HepG2 (cell line): ENCODE results near the gene PARP15. TPM values are rescaled to one million over a fixed set of nuclear protein-coding genes. Genes with fewer than 3 reads are reported as not detected.

ENCODE experiments used
- GLI4 ChIP-seq: sonication (generic); formaldehyde crosslinking; IDR thresholded peaks from 2 replicates; pipeline ENCODE4 v1.5.1; 2020; ENCODE audit warnings: missing genetic modification reagents, mild to moderate bottlenecking, moderate library complexity, borderline replicate concordance
- JUN ChIP-seq: sonication (generic); formaldehyde crosslinking; IDR thresholded peaks from 2 replicates; pipeline ENCODE4 v1.4.0; 2020; ENCODE audit warnings: mild to moderate bottlenecking, missing genetic modification reagents
- JUNB ChIP-seq: sonication (generic); formaldehyde crosslinking; IDR thresholded peaks from 2 replicates; pipeline ENCODE4 v1.8.0; 2022; ENCODE audit warnings: missing genetic modification reagents, mild to moderate bottlenecking, borderline replicate concordance
- LCORL ChIP-seq, 2 experiments: fragments of 450-650 bp in 1 of 2; sonication (generic) in 1 of 2; formaldehyde crosslinking in 1 of 2; IDR thresholded peaks; 2 replicates each; pipeline versions ENCODE4 v1.5.0 to v1.6.1; 2017 to 2020; ENCODE audit warnings: antibody characterized with exemption in 1 of 2, missing genetic modification reagents in 1 of 2
- MYC ChIP-seq: sonication (generic); formaldehyde crosslinking; IDR thresholded peaks from 2 replicates; pipeline ENCODE4 v1.9.0; 2021; ENCODE audit warnings: missing genetic modification reagents, borderline replicate concordance
- POLR2A ChIP-seq, 2 experiments: IDR thresholded peaks; 2 replicates each; pipeline ENCODE4 v1.6.1; 2011; ENCODE audit warnings: low read depth in 2 of 2, low read length in 2 of 2, mild to moderate bottlenecking in 1 of 2, moderate library complexity in 1 of 2; ENCODE audit not compliant: insufficient read depth in 1 of 2
- RBFOX2 ChIP-seq: fragments of 200-400 bp; formaldehyde crosslinking; IDR thresholded peaks from 2 replicates; pipeline ENCODE4 v1.6.1; 2017; ENCODE audit warnings: low read depth, mild to moderate bottlenecking, low read length
- SAP130 ChIP-seq: IDR thresholded peaks from 2 replicates; pipeline ENCODE4 v1.6.1; 2016; ENCODE audit warnings: low read depth
- ZMAT3 ChIP-seq: sonication (generic); formaldehyde crosslinking; conservative IDR thresholded peaks from 2 replicates; pipeline ENCODE4 v1.7.0; 2021; ENCODE audit warnings: missing genetic modification reagents
- ZNF317 ChIP-seq: sonication (generic); formaldehyde crosslinking; IDR thresholded peaks from 2 replicates; pipeline ENCODE4 v1.5.0; 2020; ENCODE audit warnings: mild to moderate bottlenecking, missing genetic modification reagents
- ZNF614 ChIP-seq: IDR thresholded peaks from 2 replicates; pipeline ENCODE4 v1.6.1; 2018; ENCODE audit warnings: missing biosample characterization, missing genetic modification reagents, inconsistent platforms, borderline replicate concordance
- ZNF776 ChIP-seq: sonication (generic); formaldehyde crosslinking; IDR thresholded peaks from 2 replicates; pipeline ENCODE4 v1.4.0; 2020; ENCODE audit warnings: mild to moderate bottlenecking, missing genetic modification reagents
- ZNF788 ChIP-seq: sonication (generic); formaldehyde crosslinking; IDR thresholded peaks from 2 replicates; pipeline ENCODE4 v1.5.0; 2020; ENCODE audit warnings: mild to moderate bottlenecking, missing genetic modification reagents, borderline replicate concordance
- polyA plus RNA-seq, 8 experiments: library from polyadenylated mRNA; depleted of rRNA in 3 of 8; stranded (reverse) in 7 of 8; unstranded in 1 of 8; fragments of >200 nt; fragmentation: Illumina TruSeq in 4 of 8; extraction: Trizol in 4 of 8; gene quantifications; 2 replicates each; pipeline versions ENCODE4 v1.2.1 to v1.2.3, GENCODE V29; 2011 to 2016; ENCODE audit warnings: low read depth in 4 of 8, missing spikeins in 1 of 8, mixed read lengths in 1 of 8; ENCODE audit not compliant: insufficient read depth in 1 of 8
- total RNA-seq, 5 experiments: library from RNA; depleted of rRNA; stranded (reverse); fragments of >200 nt; fragmentation: Illumina TruSeq; extraction: Trizol; gene quantifications; 2 replicates each; pipeline ENCODE4 v1.2.3, GENCODE V29; 2016; ENCODE audit warnings: low read depth in 1 of 5
- TF ChIP-seq, protein P1 (sequence below): sonication (generic); IDR thresholded peaks from 2 replicates; pipeline ENCODE4 v1.6.1; 2016; ENCODE audit warnings: low read depth, borderline replicate concordance
- TF ChIP-seq, protein P2 (sequence below): sonication (generic); formaldehyde crosslinking; IDR thresholded peaks from 2 replicates; pipeline ENCODE4 v1.8.1; 2023; ENCODE audit warnings: missing genetic modification reagents, mild to moderate bottlenecking, borderline replicate concordance
- TF ChIP-seq, protein P3 (sequence below): sonication (generic); formaldehyde crosslinking; IDR thresholded peaks from 2 replicates; pipeline ENCODE4 v1.4.0; 2020; ENCODE audit warnings: missing genetic modification reagents

Gene PARP15
- total and polyA plus RNA-seq, 2 of the 13 experiments (the other 11 are each of a cell fraction or from before 2014, with no cell fraction given) = 0.02 TPM; not detected in 1

DNA sequence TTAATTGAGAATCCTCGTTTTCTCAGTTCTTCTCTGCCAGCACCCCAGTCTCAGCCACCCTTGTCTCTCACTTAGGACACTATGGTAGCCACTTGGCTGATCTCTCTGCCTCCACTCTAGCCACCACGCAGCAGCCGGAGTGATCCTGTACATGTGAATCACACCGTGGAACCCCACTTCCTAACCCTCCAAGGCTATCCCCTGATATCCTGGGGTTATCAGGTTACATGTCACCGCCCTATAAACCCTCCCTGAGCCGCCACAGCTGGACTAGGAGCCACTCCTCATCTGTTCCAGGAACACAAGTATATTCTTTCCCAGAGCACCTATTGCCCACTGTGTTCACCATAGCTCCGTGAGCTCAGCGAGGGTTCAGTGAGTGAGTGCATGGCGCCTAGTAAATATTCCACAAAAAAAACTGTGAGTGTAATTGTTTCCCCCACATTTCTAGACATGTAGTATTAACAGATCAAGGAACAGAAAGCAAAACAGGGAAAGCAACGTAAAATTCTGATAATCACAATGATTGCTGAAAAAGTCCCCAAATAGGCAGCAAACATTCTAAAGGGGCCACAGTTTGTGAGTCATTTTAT, 102.5 kb downstream of the PARP15 start (continued):
- TF ChIP-seq, protein P1, sequence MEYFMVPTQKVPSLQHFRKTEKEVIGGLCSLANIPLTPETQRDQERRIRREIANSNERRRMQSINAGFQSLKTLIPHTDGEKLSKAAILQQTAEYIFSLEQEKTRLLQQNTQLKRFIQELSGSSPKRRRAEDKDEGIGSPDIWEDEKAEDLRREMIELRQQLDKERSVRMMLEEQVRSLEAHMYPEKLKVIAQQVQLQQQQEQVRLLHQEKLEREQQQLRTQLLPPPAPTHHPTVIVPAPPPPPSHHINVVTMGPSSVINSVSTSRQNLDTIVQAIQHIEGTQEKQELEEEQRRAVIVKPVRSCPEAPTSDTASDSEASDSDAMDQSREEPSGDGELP = peak; percentile 26; the same call in 1 of the 2 replicates
- TF ChIP-seq POLR2A (IDR thresholded peaks at IDR 0.05; ENCODE audit: insufficient read depth in 1 of 2, low read depth in 2 of 2, low read length in 2 of 2) = peak in 1 of 2 experiments; percentile 29; a peak in 1 of 4 replicates
- TF ChIP-seq JUN (CRISPR knock-in tag) = 0 out of 2 replicates have a peak, but pooled peaks have one; percentile 36
- TF ChIP-seq, protein P2, sequence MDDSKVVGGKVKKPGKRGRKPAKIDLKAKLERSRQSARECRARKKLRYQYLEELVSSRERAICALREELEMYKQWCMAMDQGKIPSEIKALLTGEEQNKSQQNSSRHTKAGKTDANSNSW (CRISPR knock-in tag) = 0 out of 2 replicates have a peak, but pooled peaks have one; percentile 59
- TF ChIP-seq RBFOX2 = no peak
- TF ChIP-seq ZMAT3 (CRISPR knock-in tag) = no peak
- 0 out of 2 replicates have a peak, but pooled peaks have one; percentile 12 for TF ChIP-seq SAP130
- TF ChIP-seq ZNF614 (CRISPR knock-in tag) = 0 out of 2 replicates have a peak, but pooled peaks have one; percentile 7
- TF ChIP-seq, protein P3, sequence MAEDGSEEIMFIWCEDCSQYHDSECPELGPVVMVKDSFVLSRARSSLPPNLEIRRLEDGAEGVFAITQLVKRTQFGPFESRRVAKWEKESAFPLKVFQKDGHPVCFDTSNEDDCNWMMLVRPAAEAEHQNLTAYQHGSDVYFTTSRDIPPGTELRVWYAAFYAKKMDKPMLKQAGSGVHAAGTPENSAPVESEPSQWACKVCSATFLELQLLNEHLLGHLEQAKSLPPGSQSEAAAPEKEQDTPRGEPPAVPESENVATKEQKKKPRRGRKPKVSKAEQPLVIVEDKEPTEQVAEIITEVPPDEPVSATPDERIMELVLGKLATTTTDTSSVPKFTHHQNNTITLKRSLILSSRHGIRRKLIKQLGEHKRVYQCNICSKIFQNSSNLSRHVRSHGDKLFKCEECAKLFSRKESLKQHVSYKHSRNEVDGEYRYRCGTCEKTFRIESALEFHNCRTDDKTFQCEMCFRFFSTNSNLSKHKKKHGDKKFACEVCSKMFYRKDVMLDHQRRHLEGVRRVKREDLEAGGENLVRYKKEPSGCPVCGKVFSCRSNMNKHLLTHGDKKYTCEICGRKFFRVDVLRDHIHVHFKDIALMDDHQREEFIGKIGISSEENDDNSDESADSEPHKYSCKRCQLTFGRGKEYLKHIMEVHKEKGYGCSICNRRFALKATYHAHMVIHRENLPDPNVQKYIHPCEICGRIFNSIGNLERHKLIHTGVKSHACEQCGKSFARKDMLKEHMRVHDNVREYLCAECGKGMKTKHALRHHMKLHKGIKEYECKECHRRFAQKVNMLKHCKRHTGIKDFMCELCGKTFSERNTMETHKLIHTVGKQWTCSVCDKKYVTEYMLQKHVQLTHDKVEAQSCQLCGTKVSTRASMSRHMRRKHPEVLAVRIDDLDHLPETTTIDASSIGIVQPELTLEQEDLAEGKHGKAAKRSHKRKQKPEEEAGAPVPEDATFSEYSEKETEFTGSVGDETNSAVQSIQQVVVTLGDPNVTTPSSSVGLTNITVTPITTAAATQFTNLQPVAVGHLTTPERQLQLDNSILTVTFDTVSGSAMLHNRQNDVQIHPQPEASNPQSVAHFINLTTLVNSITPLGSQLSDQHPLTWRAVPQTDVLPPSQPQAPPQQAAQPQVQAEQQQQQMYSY (CRISPR knock-in tag) = no peak
- no peak for TF ChIP-seq ZNF317
- TF ChIP-seq ZNF788 = 0 out of 2 replicates have a peak, but pooled peaks have one; percentile 1
- TF ChIP-seq GLI4 (CRISPR knock-in tag) = peak; percentile 72; the same call in 1 of the 2 replicates
- no peak for TF ChIP-seq LCORL (IDR thresholded peaks at IDR 0.05)
- no peak for TF ChIP-seq LCORL (CRISPR knock-in tag; IDR thresholded peaks at IDR 0.05)
- no peak for TF ChIP-seq MYC (CRISPR knock-in tag)
- 0 out of 2 replicates have a peak, but pooled peaks have one; percentile 5 for TF ChIP-seq ZNF776 (CRISPR knock-in tag)
- no peak for TF ChIP-seq JUNB (CRISPR knock-in tag)
